ENCODE results near the gene BIRC6.
"Not testable (repeated sequence)": the region's sequence is repeated elsewhere in the genome, so short reads cannot be mapped to it uniquely, and the experiment has no call there.

Gene BIRC6

GRCh38 chr2:32624812-32625211 lies 268.0 kb downstream of the BIRC6 start:
- DNase-seq, result no peak

GRCh38 chr2:32626639-32627221 lies 269.9 kb downstream of the BIRC6 start:
- DNase-seq, result no peak

DNA sequence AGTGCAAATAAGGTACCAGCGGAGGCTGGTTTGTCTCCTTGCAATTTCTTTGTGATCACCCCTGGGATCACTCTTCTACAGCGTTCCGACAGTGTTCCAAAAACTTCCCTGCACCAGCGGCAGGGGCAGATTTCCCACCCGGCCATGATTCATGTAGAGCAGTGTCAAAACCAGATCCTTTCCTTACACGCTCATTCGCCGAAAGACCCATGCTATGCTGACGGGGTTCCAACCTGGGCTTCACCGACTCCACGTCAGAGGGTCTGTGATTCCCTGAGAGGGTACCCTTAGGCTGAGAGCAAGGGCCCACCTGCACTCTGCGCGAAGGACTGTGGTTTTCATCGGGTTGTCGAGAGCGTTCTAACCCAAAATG lies 270.6 kb downstream of the BIRC6 start:
- DNase-seq, result peak; percentile 32

DNA sequence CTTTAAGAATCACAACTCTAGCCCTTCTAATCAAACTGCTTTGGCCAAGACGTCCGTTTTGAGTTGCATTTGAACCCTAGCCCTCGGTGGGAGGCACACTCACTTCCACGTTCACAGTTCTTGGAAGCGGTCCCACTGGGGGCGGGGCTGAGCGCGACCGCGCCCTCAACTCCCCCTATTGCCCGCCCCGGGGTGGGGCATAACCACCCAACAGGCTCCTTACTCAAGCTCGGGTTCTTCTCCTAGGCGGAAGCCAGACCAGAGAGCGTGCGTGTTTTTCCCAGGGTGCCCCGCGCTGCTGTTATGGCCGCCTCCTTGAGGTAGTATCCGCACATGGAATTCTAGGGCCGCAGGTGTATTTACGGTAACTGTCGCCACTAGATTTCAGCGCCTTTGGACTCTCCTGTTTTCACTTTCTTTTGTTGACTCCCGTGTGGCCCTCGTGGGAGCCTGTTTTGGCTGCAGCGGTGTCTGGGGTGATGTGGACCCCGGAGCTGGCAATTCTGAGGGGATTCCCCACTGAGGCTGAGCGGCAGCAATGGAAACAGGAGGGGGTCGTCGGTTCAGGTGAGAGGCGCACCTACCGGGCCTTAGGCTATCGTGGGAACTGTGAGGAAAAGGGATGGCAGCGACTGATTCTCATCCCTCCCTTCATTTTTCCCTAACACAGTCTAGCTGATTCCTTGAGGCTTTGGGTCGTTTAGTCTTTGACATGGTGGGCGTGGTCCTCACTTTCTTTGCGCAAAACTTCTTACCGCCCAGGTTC lies 271.2 kb downstream of the BIRC6 start, which contains the start of gene TTC27:
Gene TTC27, plus strand, starts transcription at position 237 of the 766 bp plus-strand sequence. Its CDS starts 243 bp downstream, at position 480.
- peak; percentile 94 for DNase-seq

DNA sequence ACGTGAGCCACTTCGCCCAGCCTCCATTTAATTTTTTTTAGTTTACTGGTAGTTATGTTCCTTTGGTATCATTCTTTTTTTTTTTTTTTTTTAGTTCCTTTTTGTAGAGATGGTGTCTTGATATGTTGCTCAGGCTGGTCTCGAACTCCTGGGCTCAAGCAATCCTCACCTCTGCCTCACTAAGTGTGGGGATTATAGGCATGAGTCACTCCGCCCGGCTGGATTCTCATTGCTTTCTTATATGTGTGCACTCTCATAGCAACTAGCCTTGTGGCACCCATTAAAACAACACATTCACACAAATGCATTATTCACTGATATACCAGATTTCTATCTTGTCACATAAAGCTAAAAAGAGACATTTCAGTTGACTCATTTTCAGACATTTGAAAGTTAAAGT lies 275.3 kb downstream of the BIRC6 start:
- DNase-seq, result peak; percentile 10

GRCh38 chr2:32633040-32633439 lies 276.2 kb downstream of the BIRC6 start:
- DNase-seq, result no peak

DNA sequence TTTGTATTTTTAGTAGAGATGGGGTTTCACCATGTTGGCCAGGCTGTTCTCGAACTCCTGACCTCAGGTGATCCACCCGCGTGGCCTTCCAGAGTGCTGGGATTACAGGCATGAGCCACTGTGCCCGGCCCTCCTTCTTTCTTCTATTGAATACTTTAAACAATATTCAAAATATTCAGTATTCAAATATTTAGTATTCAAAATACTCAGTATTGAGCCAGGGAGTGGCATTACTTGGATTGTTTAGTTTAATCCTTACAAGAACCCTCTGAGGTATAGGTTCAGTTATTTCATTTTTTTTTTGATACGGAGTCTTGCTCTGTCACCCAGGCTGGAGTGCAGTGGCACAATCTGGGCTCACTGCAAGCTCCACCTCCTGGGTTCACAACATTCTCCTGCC lies 281.7 kb downstream of the BIRC6 start:
- not testable (repeated sequence) for DNase-seq

- DNase-seq, result no peak
Observed at GRCh38 chr2:32641180-32641579, 284.4 kb downstream of the BIRC6 start.

DNA sequence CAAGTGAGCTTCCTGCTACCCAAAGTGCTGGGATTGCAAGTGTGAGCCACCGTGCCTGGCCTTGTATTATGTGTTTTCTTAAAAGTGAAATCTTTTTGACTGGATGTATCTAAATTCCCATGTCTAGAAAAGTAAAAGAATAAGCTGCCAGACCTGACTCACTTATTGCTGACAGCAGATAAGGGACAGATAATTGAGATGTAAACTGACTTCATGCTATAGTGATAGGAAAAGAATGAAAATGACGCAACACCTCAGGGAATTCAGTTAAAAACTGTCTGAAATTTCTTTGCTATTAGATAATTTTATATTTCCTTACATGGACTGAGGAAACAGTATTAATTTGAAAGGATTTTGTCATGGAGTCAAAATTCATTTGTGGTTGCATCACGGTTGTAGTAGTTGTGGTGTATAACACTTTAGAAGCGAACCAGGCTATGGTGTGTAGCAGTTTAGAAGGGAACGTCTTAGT lies 290.4 kb downstream of the BIRC6 start:
- DNase-seq, result no peak

- no peak for DNase-seq
Observed at GRCh38 chr2:32652555-32653209, 295.9 kb downstream of the BIRC6 start.

- DNase-seq, result no peak
Observed at GRCh38 chr2:32656069-32656468, 299.2 kb downstream of the BIRC6 start.

- DNase-seq, result no peak
Observed at GRCh38 chr2:32663864-32664263, 307.0 kb downstream of the BIRC6 start.

DNA sequence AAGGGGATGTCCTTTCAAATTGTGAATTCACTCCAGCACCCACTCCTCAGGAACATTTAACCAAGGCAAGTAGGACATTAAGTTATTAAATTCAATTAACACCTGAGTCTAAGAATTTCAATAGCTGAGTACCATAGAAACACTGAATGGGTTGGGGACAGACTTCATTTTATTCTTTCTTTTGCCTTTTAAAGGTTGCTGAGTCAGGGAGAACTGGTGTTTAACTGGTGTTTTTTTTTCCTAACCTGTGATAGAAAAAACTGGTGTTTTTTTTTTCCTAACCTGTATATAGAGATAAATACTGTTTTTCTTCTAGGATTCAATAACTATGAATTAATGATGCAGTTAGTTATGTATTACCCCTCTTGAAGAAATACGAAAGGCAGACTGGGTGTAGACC lies 309.9 kb downstream of the BIRC6 start:
- DNase-seq, result no peak

GRCh38 chr2:32668254-32668653 lies 311.4 kb downstream of the BIRC6 start:
- DNase-seq, result no peak

All from stimulated activated CD4-positive, alpha-beta T cell treated with anti-CD3 and anti-CD28 coated beads, Interleukin-4, amount 100 ng/mL, for 1 hour (primary cell).